Thyroid gland (tissue), 4 donors: Measurements from ENCODE around the gene VPS18. TPM values are rescaled to one million over a fixed set of nuclear protein-coding genes. Genes with fewer than 3 reads are reported as not detected.

Experiments
- DNase-seq, 2 donors: peaks; one replicate each; pipeline ENCODE4 v3.0.0-alpha.2; 2019
- H3K27ac ChIP-seq, 3 donors: fragments of 200-600 bp; sonication (generic); 1 replicate in 2 of 3; 2 replicates in 1 of 3; pipeline ENCODE4 v1.5.1; 2016 to 2019; ENCODE audit warnings: mild to moderate bottlenecking in 1 of 3, moderate library complexity in 1 of 3
- H3K27me3 ChIP-seq: fragments of 200-600 bp; sonication (generic); one replicate; pipeline ENCODE4 v1.5.1; 2019
- H3K36me3 ChIP-seq, 2 donors: fragments of 200-600 bp; sonication (generic); one replicate each; pipeline ENCODE4 v1.5.1; 2016 to 2019
- H3K4me1 ChIP-seq, 2 donors: fragments of 200-600 bp; sonication (generic); one replicate each; pipeline ENCODE4 v1.5.1; 2017 to 2019
- H3K4me3 ChIP-seq, 3 donors: fragments of 200-600 bp; sonication (generic); replicated peaks in 1 of 3; 1 replicate in 2 of 3; 2 replicates in 1 of 3; pipeline ENCODE4 v1.5.1; 2016; ENCODE audit warnings: mild to moderate bottlenecking in 1 of 3
- H3K9me3 ChIP-seq: fragments of 200-600 bp; sonication (generic); one replicate; pipeline ENCODE4 v1.5.1; 2017
- POLR2A ChIP-seq, 2 donors: fragments of 450-650 bp; IDR thresholded peaks; one replicate each; pipeline ENCODE4 v1.6.1; 2017; ENCODE audit warnings: antibody characterized with exemption in 2 of 2, mild to moderate bottlenecking in 2 of 2, moderate library complexity in 1 of 2
- WGBS, 2 donors: methylation state at CpG; one replicate each; pipeline ENCODE4 v1.1.5; 2017; 5-methylcytosine and 5-hydroxymethylcytosine counted together
- intact Hi-C: fragments of 100-400 bp; cut with DNase I; formaldehyde crosslinking; loops from one replicate; pipeline ENCODE4 v1.15.1; 2023
- total RNA-seq, 4 donors: library from RNA; depleted of rRNA; stranded (reverse); fragments of >200 nt; gene quantifications; one replicate each; pipeline ENCODE4 v1.2.3, GENCODE V29; 2016
- TF ChIP-seq, protein P1 (sequence below), 6 experiments: fragments of 200-600 bp in 3 of 6; fragments of 450-650 bp in 3 of 6; sonication (generic) in 3 of 6; IDR thresholded peaks; one replicate each; pipeline ENCODE4 v1.5.1; 2016 to 2019; ENCODE audit warnings: antibody characterized with exemption in 6 of 6, mild to moderate bottlenecking in 2 of 6, inconsistent platforms in 1 of 6, moderate library complexity in 1 of 6

The VPS18 gene
- total RNA-seq, 4 donors from 2014 or later: 29.2 to 43.6 (median 37.2) TPM

GRCh38 chr15:40902605-40903561, 8.6 kb downstream of the VPS18 start:
- 80 to 89% methylated on average over 29 to 31 of the region's 33 CpGs for WGBS, 2 donors
- H3K27ac ChIP-seq: no peak overlapping the region

DNA sequence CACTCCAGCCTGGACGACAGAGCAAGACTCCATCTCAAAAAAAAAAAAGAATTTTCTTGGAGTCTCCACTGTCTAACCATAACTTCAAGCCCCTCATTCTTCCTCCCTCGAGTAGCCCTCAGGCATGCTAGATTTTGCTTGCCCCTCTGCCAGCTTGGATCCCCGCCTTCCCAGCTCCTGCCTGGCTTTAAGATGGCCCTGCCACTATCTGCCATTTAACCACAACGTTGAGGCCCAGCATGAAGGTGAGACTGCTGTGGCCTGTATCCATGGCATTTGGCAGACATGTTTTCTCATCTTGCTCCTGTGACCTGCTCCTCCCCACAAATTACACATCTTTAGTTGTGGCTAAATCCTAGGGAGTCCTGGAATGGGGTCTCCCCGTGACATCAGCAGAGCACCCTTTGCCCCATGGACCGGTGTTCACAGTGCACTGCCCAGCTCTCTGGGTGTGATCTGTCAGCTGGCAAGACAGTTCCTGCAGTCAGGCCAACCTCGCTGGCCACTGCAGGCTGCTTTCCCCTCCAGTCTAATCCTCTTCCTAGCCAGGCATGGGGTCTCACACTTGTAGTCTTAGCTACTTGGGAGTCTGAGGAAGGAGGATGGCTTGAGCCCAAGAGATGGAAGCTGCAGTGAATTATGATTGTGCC, 10.4 kb downstream of the VPS18 start:
- intact Hi-C loops: loop anchor here (2.0 to 5.0 kb wide), 3 partner anchors 38 to 282 kb away; no protein-coding TSS in a partner anchor
- DNase-seq: no peak
- Histone ChIP-seq H3K36me3 (peaks cover 24 to 28% of the 10 kb centered on the region in 2 donors), H3K27me3 (no peaks in the 10 kb centered on the region), H3K9me3 (no peaks in the 10 kb centered on the region), H3K4me1 (peaks cover 23 to 31% of the 10 kb centered on the region in 2 donors), H3K4me3 (no peak overlapping the region), H3K27ac (peak overlapping the region in 1 of 3 donors; percentile 91)
- WGBS, 2 donors: 86 to 88% methylated on average over 6 of the region's 7 CpGs
- TF ChIP-seq, protein P1, sequence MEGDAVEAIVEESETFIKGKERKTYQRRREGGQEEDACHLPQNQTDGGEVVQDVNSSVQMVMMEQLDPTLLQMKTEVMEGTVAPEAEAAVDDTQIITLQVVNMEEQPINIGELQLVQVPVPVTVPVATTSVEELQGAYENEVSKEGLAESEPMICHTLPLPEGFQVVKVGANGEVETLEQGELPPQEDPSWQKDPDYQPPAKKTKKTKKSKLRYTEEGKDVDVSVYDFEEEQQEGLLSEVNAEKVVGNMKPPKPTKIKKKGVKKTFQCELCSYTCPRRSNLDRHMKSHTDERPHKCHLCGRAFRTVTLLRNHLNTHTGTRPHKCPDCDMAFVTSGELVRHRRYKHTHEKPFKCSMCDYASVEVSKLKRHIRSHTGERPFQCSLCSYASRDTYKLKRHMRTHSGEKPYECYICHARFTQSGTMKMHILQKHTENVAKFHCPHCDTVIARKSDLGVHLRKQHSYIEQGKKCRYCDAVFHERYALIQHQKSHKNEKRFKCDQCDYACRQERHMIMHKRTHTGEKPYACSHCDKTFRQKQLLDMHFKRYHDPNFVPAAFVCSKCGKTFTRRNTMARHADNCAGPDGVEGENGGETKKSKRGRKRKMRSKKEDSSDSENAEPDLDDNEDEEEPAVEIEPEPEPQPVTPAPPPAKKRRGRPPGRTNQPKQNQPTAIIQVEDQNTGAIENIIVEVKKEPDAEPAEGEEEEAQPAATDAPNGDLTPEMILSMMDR (IDR thresholded peaks at IDR 0.05): no peak
- no peak for TF ChIP-seq POLR2A (IDR thresholded peaks at IDR 0.05)

More at GRCh38 chr15:40902605-40903561, 8.6 kb downstream of the VPS18 start:
- Histone ChIP-seq H3K9me3 (no peaks in the 10 kb centered on the region), H3K27me3 (no peaks in the 10 kb centered on the region), H3K4me1 (peaks cover 23 to 28% of the 10 kb centered on the region in 2 donors), H3K4me3 (no peak overlapping the region), H3K36me3 (peaks cover 35 to 39% of the 10 kb centered on the region in 2 donors)
- TF ChIP-seq, protein P1 (IDR thresholded peaks at IDR 0.05): no peak
- no peak for TF ChIP-seq POLR2A (IDR thresholded peaks at IDR 0.05)
- intact Hi-C loops: no loop called here
- DNase-seq: no peak

DNA sequence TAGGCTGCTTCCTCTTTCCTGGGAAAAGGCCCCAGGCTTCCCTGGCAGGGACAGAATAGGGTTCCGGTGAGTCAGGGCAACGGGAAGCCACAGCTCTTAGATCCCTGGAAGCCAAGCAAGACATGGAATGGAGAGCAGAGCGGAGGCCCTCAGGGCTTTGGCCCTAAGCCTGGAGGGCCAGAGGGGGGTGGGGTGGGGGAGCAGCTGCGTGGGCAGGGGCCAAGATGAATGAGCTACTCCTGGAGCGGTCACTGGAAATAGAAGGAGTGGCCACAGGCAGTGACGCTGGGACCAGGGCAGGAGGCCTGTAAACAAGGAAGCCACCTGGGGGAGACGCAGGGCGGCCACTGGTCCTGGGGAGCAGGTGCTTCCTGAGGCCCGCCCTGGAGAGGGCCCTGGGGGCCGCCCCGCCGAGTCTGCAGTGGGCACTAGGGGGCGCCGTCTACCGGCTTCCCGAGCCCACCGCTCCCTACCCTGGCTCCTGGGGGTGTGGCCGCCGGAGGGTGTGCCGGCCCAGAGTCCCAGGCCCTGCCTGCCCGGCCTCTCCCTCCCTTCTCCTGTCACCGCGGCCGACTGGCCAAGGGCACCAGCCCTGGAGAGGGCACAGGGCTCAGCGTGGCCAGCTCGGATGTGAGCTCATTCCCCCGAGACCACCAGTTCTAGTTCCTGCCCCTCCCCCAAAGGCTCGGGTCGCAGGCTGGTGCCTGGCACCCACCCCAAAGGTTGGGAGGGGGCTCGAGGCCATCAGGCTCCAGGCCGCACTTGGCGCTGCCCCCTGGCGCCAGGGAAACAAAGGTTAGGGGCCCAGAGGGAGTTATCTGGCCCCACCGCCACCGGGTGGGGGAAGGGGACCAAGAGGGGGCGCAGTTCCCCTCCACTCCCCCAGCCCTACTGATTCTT, 12.1 kb downstream of the VPS18 start:
- Histone ChIP-seq H3K27ac (peak overlapping the region; percentile 91 to 92 (median 91)), H3K4me1 (peaks cover 23 to 35% of the 10 kb centered on the region in 2 donors), H3K36me3 (peaks cover 10 to 14% of the 10 kb centered on the region in 2 donors), H3K9me3 (no peaks in the 10 kb centered on the region), H3K4me3 (peak overlapping the region in 1 of 3 donors; percentile 30), H3K27me3 (no peaks in the 10 kb centered on the region)
- intact Hi-C loops: loop anchor here (5.0 kb wide), 2 partner anchors 36 to 111 kb away; no protein-coding TSS in a partner anchor
- TF ChIP-seq, protein P1 (IDR thresholded peaks at IDR 0.05): peak; percentile 70 to 97 (median 84)
- TF ChIP-seq POLR2A (IDR thresholded peaks at IDR 0.05): peak in 1 of 2 donors; percentile 64
- DNase-seq: peak; percentile 98 to 99
- WGBS, 2 donors: 2% methylated on average over 9 to 20 of the region's 36 CpGs

GRCh38 chr15:40906991-40907802, 12.9 kb downstream of the VPS18 start:
- peak; percentile 68 for DNase-seq
- no peaks in the 10 kb centered on the region for H3K9me3 ChIP-seq
- H3K27ac ChIP-seq: peak overlapping the region; percentile 91 to 92 (median 91)
- peaks cover 9 to 14% of the 10 kb centered on the region in 2 donors for H3K36me3 ChIP-seq
- H3K4me3 ChIP-seq: peak overlapping the region in 1 of 3 donors; percentile 30
- no peaks in the 10 kb centered on the region for H3K27me3 ChIP-seq
- H3K4me1 ChIP-seq: peaks cover 23 to 35% of the 10 kb centered on the region in 2 donors
- TF ChIP-seq, protein P1 (IDR thresholded peaks at IDR 0.05): no peak
- no peak for TF ChIP-seq POLR2A (IDR thresholded peaks at IDR 0.05)
- WGBS, 2 donors: 20 to 37% methylated on average over 8 to 10 of the region's 22 CpGs
- intact Hi-C loops: loop anchor here (5.0 kb wide), 2 partner anchors 35 to 110 kb away; no protein-coding TSS in a partner anchor
